CD4-positive, alpha-beta T cell treated with Interleukin-4 for 1 hour (primary cell): ENCODE data around the gene TTC21B.
"Not testable (repeated sequence)": the region's sequence is repeated elsewhere in the genome, so short reads cannot be mapped to it uniquely, and the experiment has no call there.

Experiments
- DNase-seq, 2 donors: peaks; one replicate each; pipeline ENCODE4 v3.0.0-alpha.2; 2020 to 2022

TTC21B gene

DNA sequence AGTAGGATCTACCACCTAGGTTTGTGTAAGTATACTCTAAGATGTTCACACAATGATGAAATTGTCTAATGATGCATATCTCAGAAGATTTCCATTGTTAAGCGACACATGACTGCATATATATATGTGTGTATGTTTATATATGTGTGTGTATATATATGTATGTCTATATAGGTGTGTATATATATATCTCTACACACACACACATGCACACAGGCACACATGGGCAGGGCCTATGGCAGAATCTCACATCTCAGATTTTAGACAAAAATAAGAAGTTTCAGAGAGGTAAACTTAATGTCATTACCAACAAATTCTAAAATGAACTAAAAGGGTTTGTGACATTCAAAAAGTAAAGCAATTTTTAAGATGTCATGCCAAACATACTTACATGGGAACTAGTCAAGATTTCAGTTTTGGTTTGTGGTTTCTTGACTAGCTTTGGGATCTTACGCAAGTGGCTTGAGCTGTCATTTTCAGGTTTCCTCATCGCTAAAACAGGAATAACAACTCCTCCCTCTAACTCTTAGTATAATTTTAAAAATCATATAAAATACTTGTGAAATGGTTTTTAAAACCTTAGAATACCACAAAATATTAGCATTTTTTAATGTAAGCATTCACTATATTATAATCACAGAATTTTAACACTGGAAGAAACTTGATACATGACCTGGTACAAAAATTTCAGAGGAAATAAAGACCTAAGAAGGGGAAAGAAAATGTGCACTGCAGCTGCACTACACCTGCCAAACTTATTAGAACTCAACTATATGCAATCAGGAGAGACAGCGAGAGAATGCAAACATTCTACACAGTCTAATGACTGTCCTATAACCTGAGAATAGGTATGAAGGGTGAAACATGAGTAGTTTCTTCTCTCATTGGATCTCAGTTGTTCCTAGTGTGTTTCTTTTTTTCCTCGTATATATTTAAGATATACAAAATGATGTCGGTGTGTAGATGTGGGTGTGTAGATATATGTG, 75.7 kb downstream of the TTC21B start:
- peak; percentile 22 to 24 for DNase-seq

DNA sequence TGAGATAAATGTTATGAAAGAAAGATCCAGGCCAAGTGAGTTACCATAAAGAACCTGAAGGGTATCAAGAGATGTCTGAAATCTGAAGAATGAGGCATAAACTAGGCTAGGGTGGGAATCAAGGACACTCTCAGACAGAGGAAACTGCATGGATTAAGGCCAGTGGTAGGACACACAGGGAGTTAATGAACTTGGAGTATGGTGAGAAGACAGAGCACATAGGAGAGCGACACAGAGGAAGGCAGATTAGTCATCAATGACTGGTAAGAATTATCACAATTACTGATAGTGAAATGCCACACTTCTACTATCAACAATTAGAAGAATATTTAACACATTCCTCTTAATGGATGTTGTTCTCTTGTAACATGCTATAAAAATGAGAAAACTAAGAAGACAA, 76.9 kb downstream of the TTC21B start:
- no peak for DNase-seq

DNA sequence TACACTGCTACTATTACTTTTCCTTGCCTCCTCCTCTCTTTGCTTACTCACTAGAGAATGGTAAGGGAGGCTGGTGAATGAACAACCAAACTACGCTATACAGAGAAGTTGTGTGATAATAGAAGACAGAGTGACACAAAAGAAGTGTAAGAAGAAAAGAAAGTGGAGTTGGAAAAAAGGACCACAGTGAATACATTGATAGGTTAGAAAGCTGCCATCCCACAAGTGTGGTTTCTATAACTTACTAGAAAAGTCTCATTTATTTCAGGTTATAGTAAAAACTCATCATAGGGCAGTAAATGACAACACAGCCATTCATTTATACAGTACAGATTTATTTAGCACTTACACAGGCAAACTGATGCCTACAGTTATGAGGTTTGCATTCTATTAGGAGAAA, 77.3 kb downstream of the TTC21B start:
- DNase-seq = no peak

DNA sequence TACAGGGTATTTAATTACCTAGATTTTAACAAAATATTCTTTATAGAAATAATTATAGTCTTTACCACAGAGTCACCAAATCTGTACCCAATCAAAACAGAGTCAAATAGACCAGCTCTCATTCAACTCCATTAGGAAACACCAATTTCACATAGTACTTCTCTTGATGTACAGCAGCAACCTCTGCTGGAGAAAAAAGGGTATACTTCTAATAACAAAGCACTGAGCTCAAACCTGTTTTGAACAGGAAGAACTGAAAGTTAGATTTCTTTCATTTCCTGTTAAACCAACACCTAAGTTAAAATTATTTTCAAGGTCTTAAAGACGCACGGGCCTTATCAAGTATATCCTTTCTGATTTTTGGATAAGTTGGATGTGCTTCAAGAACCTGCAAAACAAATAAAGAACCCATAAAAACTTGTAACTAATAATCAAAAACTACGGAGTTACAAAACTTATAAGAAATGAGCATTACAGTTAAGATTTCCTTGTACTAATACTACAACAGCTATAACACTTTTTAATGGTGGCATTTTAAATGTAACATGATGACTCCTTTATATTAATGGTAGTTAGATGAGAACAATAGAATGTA, 79.0 kb downstream of the TTC21B start:
- peak in 1 of 2 donors; percentile 72 for DNase-seq

- no peak for DNase-seq
Measured at GRCh38 chr2:165872101-165872791, 81.3 kb downstream of the TTC21B start.

- no peak for DNase-seq
Measured at GRCh38 chr2:165871025-165871424, 82.6 kb downstream of the TTC21B start.

DNA sequence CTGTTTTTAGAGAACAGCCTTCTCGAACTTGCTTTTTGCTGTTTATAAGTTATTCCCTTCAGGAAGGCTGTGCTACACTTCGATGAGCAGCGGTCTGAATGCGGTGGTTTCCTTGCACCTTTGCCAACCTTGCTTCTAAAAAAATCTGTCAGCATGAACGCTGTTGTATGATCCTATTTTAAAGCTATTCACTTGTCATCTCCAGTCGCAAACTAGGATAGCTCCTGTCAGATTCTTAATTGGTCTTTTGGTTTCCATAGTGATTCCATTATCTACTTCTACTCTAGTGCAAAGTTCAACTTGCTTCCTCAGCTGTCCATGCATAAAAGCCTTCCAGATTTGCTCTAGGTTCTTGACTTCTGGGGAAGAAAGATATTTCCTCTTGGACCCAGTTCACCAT, 83.2 kb downstream of the TTC21B start:
- DNase-seq = no peak

DNA sequence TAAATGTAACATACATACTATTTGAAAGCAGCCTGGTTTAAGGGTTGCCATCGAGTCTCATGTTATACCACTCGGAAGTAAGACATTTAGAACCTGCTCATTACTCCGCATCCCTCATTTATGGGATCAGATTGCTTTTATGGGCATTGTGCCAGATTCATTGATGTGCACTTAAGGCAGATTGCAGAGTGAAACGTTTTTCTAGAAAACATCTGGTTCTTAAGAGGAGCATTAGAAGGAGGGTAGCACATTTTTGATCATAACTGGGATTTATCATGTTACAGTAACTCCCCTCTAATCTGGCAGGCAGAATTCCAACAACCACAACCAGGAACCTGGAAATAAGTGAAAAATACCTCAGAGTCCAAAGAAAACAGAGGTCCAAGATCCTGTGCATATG, 85.4 kb downstream of the TTC21B start:
- DNase-seq = no peak

DNA sequence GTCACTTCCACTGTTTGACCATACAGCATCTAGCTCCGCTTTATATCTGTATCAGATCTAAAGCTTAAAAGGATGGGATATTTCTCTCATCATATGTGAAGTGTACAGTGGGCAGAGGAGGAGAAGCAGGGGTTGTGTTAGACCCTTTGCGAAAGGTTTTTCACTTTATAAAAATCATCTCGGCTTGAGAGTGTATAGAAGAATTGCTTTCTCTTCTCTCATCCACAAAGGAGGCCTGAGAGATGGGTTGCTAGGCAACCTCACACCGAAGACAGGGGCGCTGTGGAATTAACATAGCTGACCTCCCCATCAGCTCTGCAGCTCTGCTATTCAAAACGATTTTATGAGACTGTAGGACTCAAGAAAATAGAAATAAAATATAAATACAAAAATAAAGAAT, 89.3 kb downstream of the TTC21B start:
- no peak for DNase-seq

DNA sequence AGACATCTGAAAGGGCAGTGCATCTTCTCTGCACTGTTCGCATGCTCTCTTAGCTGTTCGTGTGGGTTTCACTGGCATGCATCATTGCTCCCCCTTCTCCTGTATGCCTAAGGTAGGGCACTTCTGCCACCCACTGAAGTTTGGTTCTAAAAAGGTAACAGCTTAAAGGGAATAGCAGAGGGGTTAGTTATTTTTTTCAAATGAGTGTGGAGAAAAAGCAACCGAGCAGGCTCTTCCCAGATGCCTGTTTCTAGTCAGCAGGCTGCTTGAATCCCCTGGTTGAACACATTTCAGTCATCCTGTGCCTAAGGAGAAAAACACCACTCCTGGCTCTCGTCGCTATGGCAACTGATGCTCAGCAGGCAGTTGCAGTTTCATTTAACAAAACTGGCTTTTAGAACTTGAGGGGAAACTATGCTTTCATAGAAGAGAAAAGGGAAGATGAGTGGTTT, 89.7 kb downstream of the TTC21B start:
- DNase-seq = no peak

DNA sequence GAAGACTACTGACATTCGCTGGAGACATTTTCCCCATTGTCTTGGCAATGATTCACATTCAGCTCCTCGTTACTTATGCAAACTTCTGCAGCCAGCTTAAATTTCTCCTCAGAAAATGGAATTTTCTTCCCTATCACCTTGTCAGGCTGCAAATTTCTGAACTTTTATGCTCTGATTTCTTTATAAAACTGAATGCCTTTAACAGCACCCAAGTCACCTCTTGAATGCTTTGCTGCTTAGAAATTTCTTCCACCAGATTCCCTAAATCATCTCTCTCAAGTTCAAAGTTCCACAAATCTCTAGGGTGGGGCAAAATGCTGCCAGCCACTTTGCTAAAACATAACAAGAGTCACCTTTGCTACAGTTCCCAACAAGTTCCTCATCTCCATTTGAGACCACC, 92.5 kb downstream of the TTC21B start:
- DNase-seq = not testable (repeated sequence)

DNA sequence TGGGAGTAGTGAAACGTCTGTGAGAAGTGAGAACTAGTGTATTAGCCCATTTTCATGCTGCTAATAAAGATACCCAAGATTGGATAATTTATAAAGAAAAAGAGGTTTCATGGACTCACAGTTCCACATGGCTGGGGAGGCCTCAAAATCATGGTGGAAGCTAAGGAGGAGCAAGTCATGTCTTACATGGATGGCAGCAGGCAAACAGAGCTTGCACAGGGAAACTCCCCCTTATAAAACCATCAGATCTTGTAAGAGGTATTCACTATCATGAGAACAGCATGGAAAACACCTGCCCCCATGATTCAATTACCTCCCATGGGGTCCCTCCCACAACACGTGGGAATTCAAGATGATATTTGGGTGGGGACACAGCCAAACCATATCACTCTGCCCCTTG, 93.9 kb downstream of the TTC21B start:
- DNase-seq = not testable (repeated sequence)

GRCh38 chr2:165857876-165858275, 95.7 kb downstream of the TTC21B start:
- no peak for DNase-seq

DNA sequence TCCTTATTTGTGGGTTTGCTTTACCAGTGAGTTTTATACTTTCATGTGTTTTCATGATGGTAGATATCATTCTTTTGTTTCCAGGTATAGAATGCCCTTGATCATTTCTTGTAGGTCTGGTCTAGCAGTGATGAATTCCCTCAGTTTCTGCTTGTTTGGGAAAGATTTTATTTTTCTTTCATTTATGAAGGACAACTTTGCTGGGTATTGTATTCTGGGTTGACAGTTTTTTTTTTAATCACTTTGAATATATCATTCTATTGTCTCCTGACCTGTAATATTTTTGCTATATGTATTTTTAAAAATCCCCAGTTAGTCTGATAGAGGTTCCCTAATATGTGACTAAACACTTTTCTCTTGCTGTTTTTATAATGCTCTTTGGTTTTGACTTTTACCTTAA, 101.2 kb downstream of the TTC21B start:
- no peak for DNase-seq

- DNase-seq = no peak
Measured at GRCh38 chr2:165847001-165847400, 106.6 kb downstream of the TTC21B start.

- DNase-seq = no peak
Measured at GRCh38 chr2:165846056-165846455, 107.5 kb downstream of the TTC21B start.

- no peak for DNase-seq
Measured at GRCh38 chr2:165844216-165844615, 109.4 kb downstream of the TTC21B start.

DNA sequence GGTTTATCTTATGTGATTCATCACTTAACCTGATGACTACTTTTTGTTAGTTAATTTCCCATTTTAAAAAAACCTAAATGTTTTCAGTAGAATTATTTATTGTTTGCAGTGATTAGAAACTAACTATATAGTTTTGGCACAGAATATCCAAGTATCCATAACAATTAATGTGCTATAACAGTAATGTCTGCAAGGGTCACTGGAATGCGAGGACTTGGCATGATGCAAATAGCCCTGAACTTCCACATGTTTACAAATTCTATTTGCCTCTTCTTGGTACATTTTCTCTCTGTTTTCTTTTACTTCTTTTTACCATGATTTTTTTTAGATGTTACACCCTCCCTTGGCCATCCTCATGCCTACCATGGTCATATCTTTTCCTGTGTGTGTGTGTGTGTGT, 110.2 kb downstream of the TTC21B start:
- DNase-seq = no peak

GRCh38 chr2:165840333-165840958, 113.1 kb downstream of the TTC21B start:
- no peak for DNase-seq

GRCh38 chr2:165839610-165840009, 114.0 kb downstream of the TTC21B start:
- no peak for DNase-seq

GRCh38 chr2:165837122-165837521, 116.5 kb downstream of the TTC21B start:
- DNase-seq = no peak

- no peak for DNase-seq
Measured at GRCh38 chr2:165835363-165835762, 118.2 kb downstream of the TTC21B start.

DNA sequence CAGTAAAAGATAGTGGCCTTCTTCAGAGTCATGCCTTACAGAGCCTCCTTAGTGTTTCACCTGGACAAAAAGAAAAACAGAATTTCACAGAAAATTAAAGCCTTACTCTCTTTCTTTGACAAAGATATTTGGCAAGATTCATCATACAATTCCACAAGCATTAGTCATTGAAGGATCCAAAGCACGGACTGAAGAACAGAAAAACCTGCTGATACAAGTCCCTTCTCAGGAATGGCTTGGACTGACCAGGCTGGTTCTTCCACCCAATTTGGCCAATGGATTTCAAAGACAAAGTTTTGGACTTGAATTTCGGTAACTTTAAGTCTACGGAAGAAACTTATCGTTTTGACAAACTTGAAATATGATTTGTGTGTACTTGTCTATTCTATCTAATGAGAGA, 120.4 kb downstream of the TTC21B start:
- DNase-seq = no peak
